OCI-LY7 (cell line): Measurements from ENCODE around the gene GMDS.

ENCODE experiments used
- CTCF ChIP-seq: fragments of 200-600 bp; sonication (generic); conservative IDR thresholded peaks from 2 replicates; pipeline ENCODE4 v1.5.1; 2014; ENCODE audit warnings: mild to moderate bottlenecking, antibody characterized with exemption, low read length, moderate library complexity, mixed read lengths
- EZH2phosphoT487 ChIP-seq: fragments of 200-600 bp; sonication (generic); IDR thresholded peaks from 2 replicates; pipeline ENCODE4 v1.6.1; 2018; ENCODE audit warnings: low read depth, borderline replicate concordance, mild to moderate bottlenecking, mixed run types, antibody characterized with exemption, low read length, moderate library complexity, mixed read lengths

DNA sequence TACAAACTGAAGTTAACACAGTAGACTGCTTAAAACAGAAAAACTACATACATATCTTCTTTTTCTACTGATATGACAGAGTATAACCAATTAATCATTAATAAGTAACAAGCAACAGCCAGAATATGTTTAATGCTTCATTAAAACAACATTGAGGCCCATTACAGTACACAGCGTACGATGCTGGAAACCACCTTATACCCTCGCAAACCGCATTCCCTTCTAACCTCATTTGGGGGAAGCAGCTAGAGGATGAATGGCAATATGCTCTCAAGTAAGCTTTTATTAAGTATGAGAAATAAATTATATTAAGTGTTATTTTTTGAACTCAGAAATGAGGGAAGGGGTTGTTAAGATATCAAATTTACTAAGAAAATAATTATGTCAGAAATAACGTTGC, 142.4 kb downstream of the GMDS start:
- TF ChIP-seq CTCF, result no peak
- TF ChIP-seq EZH2phosphoT487, result no peak
